ENCODE results near the gene MGLL. TPM values are rescaled to one million over a fixed set of nuclear protein-coding genes. Genes with fewer than 3 reads are reported as not detected.

Gene MGLL
- total and polyA plus RNA-seq, 8 donors: 3.3 to 11.4 (median 6.6) TPM

GRCh38 chr3:127678611-127679533 is 143.4 kb downstream of the MGLL start:
- ATAC-seq (no peak), FAIRE-seq (no peak)

GRCh38 chr3:127678315-127678599 is 144.1 kb downstream of the MGLL start:
- no peak for ATAC-seq
- intact Hi-C loops (cut with DNase I): no loop called here

More at GRCh38 chr3:127678611-127679533, 143.4 kb downstream of the MGLL start:
- no peaks in the 10 kb centered on the region for H3K27me3 ChIP-seq
- no peak overlapping the region for H3K27ac ChIP-seq
- H3K9me3 ChIP-seq: no peaks in the 10 kb centered on the region
- H3K4me1 ChIP-seq: no peaks in the 10 kb centered on the region
- WGBS, 2 donors: 87 to 92% methylated on average over 11 to 12 of the region's 12 CpGs
- intact Hi-C loops (cut with DNase I): no loop called here
- no peak overlapping the region for H3K4me3 ChIP-seq
- DNase-seq: peak in 3 of 6 donors; percentile 5 to 36 (median 15)
- TF ChIP-seq CTCF (IDR thresholded peaks at IDR 0.05): no peak
- no peaks in the 10 kb centered on the region for H3K36me3 ChIP-seq

GRCh38 chr3:127677541-127678314 is 144.6 kb downstream of the MGLL start:
- intact Hi-C loops (cut with DNase I): no loop called here
- DNase-seq (peak in 3 of 6 donors; percentile 5 to 42 (median 18)), FAIRE-seq (no peak), ATAC-seq (no peak)
- Histone ChIP-seq H3K4me3 (no peak overlapping the region), H3K4me1 (no peaks in the 10 kb centered on the region), H3K27ac (no peak overlapping the region), H3K36me3 (no peaks in the 10 kb centered on the region), H3K27me3 (no peaks in the 10 kb centered on the region), H3K9me3 (no peaks in the 10 kb centered on the region)
- TF ChIP-seq CTCF (IDR thresholded peaks at IDR 0.05): no peak
- 91 to 93% methylated on average over 17 of the region's 17 CpGs for WGBS, 2 donors

More at GRCh38 chr3:127678315-127678599, 144.1 kb downstream of the MGLL start:
- Histone ChIP-seq H3K4me1 (no peaks in the 10 kb centered on the region), H3K27ac (no peak overlapping the region), H3K4me3 (no peak overlapping the region), H3K27me3 (no peaks in the 10 kb centered on the region), H3K9me3 (no peaks in the 10 kb centered on the region), H3K36me3 (no peaks in the 10 kb centered on the region)
- 95% methylated on average over 8 of the region's 8 CpGs for WGBS, 2 donors
- FAIRE-seq (no peak), DNase-seq (no peak)
- TF ChIP-seq CTCF (IDR thresholded peaks at IDR 0.05): no peak

GRCh38 chr3:127676921-127677351 is 145.4 kb downstream of the MGLL start:
- no peak for TF ChIP-seq CTCF (IDR thresholded peaks at IDR 0.05)
- ATAC-seq (no peak), DNase-seq (peak in 3 of 6 donors; percentile 12 to 38 (median 20)), FAIRE-seq (no peak)
- 90 to 94% methylated on average over 20 to 21 of the region's 21 CpGs for WGBS, 2 donors
- intact Hi-C loops (cut with DNase I): no loop called here
- no peaks in the 10 kb centered on the region for H3K36me3 ChIP-seq
- H3K27me3 ChIP-seq: no peaks in the 10 kb centered on the region
- no peak overlapping the region for H3K4me3 ChIP-seq
- H3K4me1 ChIP-seq: no peaks in the 10 kb centered on the region
- H3K27ac ChIP-seq: no peak overlapping the region
- no peaks in the 10 kb centered on the region for H3K9me3 ChIP-seq

All from pancreas (tissue), 10 donors.